HEK293 (cell line): ENCODE measurements around the gene CYTL1.

Source experiments
- CTCF ChIA-PET: fragments of 350-600 bp; formaldehyde crosslinking; extraction: SDS; loops from one replicate; lab custom pipeline; 2021; ENCODE audit warnings: antibody characterized with exemption; lab: Yijun Ruan, JAX
- POLR2A ChIA-PET: fragments of 300-600 bp; formaldehyde crosslinking; extraction: SDS; loops from one replicate; lab custom pipeline; 2020; ENCODE audit warnings: antibody characterized with exemption, inconsistent platforms; lab: Yijun Ruan, JAX
- H3K27ac ChIP-seq: fragments of 200-500 bp; sonication (Bioruptor generic); 2 replicates; pipeline ENCODE4 v1.5.1; 2014; ENCODE audit warnings: low read depth, low read length, control low read depth, inconsistent platforms; ENCODE audit errors: extremely low read depth
- H3K36me3 ChIP-seq, 2 experiments: fragments of 200-500 bp in 1 of 2; sonication (Bioruptor generic) in 1 of 2; 1 replicate in 1 of 2; 2 replicates in 1 of 2; pipeline ENCODE4 v1.5.1; 2014 to 2017; ENCODE audit warnings: inconsistent platforms in 2 of 2, low read length in 2 of 2; ENCODE audit not compliant: control insufficient read depth in 2 of 2, insufficient read depth in 1 of 2
- H3K4me1 ChIP-seq: fragments of 200-500 bp; sonication (Bioruptor generic); 2 replicates; pipeline ENCODE4 v1.5.1; 2014; ENCODE audit warnings: mild to moderate bottlenecking, low read length, inconsistent platforms; ENCODE audit not compliant: control insufficient read depth, insufficient read depth
- H3K4me3 ChIP-seq: 2 replicates; pipeline ENCODE4 v1.5.1; 2011; ENCODE audit warnings: low read depth, mild to moderate bottlenecking, control low read depth, low read length, moderate library complexity
- H3K9me3 ChIP-seq: fragments of 200-500 bp; sonication (Bioruptor generic); 2 replicates; pipeline ENCODE4 v1.5.1; 2014; ENCODE audit warnings: low read depth, low read length, inconsistent platforms; ENCODE audit not compliant: control insufficient read depth, insufficient read depth
- GLIS1 ChIP-seq: fragments of 450-650 bp; formaldehyde crosslinking; IDR thresholded peaks from 2 replicates; pipeline ENCODE4 v1.5.1; 2016; ENCODE audit warnings: missing biosample characterization, missing genetic modification characterization
- GLIS2 ChIP-seq: fragments of 450-650 bp; formaldehyde crosslinking; IDR thresholded peaks from 2 replicates; pipeline ENCODE4 v1.5.1; 2016; ENCODE audit warnings: missing biosample characterization, missing genetic modification characterization
- MYNN ChIP-seq: fragments of 450-650 bp; formaldehyde crosslinking; IDR thresholded peaks from 2 replicates; pipeline ENCODE4 v1.5.1; 2016; ENCODE audit warnings: missing biosample characterization, missing genetic modification characterization, borderline replicate concordance
- PRDM1 ChIP-seq: fragments of 450-650 bp; formaldehyde crosslinking; IDR thresholded peaks from 2 replicates; pipeline ENCODE4; 2016; ENCODE audit warnings: missing biosample characterization, missing genetic modification characterization
- PRDM2 ChIP-seq: fragments of 450-650 bp; formaldehyde crosslinking; IDR thresholded peaks from 2 replicates; pipeline ENCODE4 v1.5.1; 2016; ENCODE audit warnings: missing biosample characterization, missing genetic modification characterization, borderline replicate concordance
- SALL2 ChIP-seq: fragments of 450-650 bp; formaldehyde crosslinking; IDR thresholded peaks from 2 replicates; pipeline ENCODE4 v1.5.0; 2017; ENCODE audit warnings: missing biosample characterization, mild to moderate bottlenecking, missing genetic modification characterization, borderline replicate concordance
- ZBTB21 ChIP-seq: fragments of 450-650 bp; formaldehyde crosslinking; IDR thresholded peaks from 2 replicates; pipeline ENCODE4 v1.5.1; 2017; ENCODE audit warnings: missing biosample characterization, missing genetic modification characterization
- ZBTB7A ChIP-seq: fragments of 450-650 bp; formaldehyde crosslinking; IDR thresholded peaks from 2 replicates; pipeline ENCODE4 v1.5.1; 2016; ENCODE audit warnings: low read depth, missing biosample characterization, missing genetic modification characterization
- ZBTB8A ChIP-seq: fragments of 450-650 bp; formaldehyde crosslinking; IDR thresholded peaks from 2 replicates; pipeline ENCODE4 v1.5.1; 2016; ENCODE audit warnings: missing biosample characterization, missing genetic modification characterization
- ZNF132 ChIP-seq: fragments of 450-650 bp; formaldehyde crosslinking; IDR thresholded peaks from 2 replicates; pipeline ENCODE4 v1.5.1; 2017; ENCODE audit warnings: missing biosample characterization, missing genetic modification characterization, borderline replicate concordance
- ZNF175 ChIP-seq: fragments of 450-650 bp; formaldehyde crosslinking; IDR thresholded peaks from 2 replicates; pipeline ENCODE4 v1.5.1; 2016; ENCODE audit warnings: missing biosample characterization, missing genetic modification characterization
- ZNF221 ChIP-seq: fragments of 450-650 bp; formaldehyde crosslinking; IDR thresholded peaks from 2 replicates; pipeline ENCODE4 v1.5.1; 2017; ENCODE audit warnings: missing biosample characterization, missing genetic modification characterization, borderline replicate concordance
- ZNF24 ChIP-seq: fragments of 450-650 bp; formaldehyde crosslinking; IDR thresholded peaks from 2 replicates; pipeline ENCODE4 v1.5.1; 2016; ENCODE audit warnings: missing biosample characterization, missing genetic modification characterization
- ZNF266 ChIP-seq: fragments of 450-650 bp; formaldehyde crosslinking; IDR thresholded peaks from 2 replicates; pipeline ENCODE4 v1.5.1; 2016; ENCODE audit warnings: missing biosample characterization, missing genetic modification characterization, low read depth
- ZNF324 ChIP-seq: fragments of 450-650 bp; formaldehyde crosslinking; IDR thresholded peaks from 2 replicates; pipeline ENCODE4 v1.5.1; 2016; ENCODE audit warnings: missing biosample characterization, missing genetic modification characterization
- ZNF354C ChIP-seq: fragments of 450-650 bp; formaldehyde crosslinking; IDR thresholded peaks from 2 replicates; pipeline ENCODE4 v1.5.1; 2016; ENCODE audit warnings: missing biosample characterization, missing genetic modification characterization, low read depth, borderline replicate concordance
- ZNF473 ChIP-seq: fragments of 450-650 bp; formaldehyde crosslinking; IDR thresholded peaks from 2 replicates; pipeline ENCODE4 v1.5.1; 2017; ENCODE audit warnings: missing biosample characterization, missing genetic modification characterization
- ZNF549 ChIP-seq: fragments of 450-650 bp; IDR thresholded peaks from 2 replicates; pipeline ENCODE4 v1.5.1; 2018; ENCODE audit warnings: missing biosample characterization, missing genetic modification characterization, mild to moderate bottlenecking, inconsistent platforms, moderate library complexity
- ZNF558 ChIP-seq: fragments of 450-650 bp; formaldehyde crosslinking; IDR thresholded peaks from 2 replicates; pipeline ENCODE4 v1.5.1; 2016; ENCODE audit warnings: missing biosample characterization, missing genetic modification characterization
- ZNF585B ChIP-seq: fragments of 450-650 bp; formaldehyde crosslinking; IDR thresholded peaks from 2 replicates; pipeline ENCODE4 v1.5.1; 2016; ENCODE audit warnings: missing biosample characterization, missing genetic modification characterization
- ZNF624 ChIP-seq: fragments of 450-650 bp; formaldehyde crosslinking; IDR thresholded peaks from 2 replicates; pipeline ENCODE4 v1.5.1; 2017; ENCODE audit warnings: missing biosample characterization, missing genetic modification characterization
- ZNF660 ChIP-seq: fragments of 450-650 bp; IDR thresholded peaks from 2 replicates; pipeline ENCODE4 v1.5.1; 2018; ENCODE audit warnings: missing biosample characterization, mild to moderate bottlenecking, missing genetic modification characterization
- TF ChIP-seq, protein P1 (sequence below): sonication (generic); formaldehyde crosslinking; IDR thresholded peaks from 2 replicates; pipeline ENCODE4 v1.8.1; 2022; ENCODE audit warnings: mild to moderate bottlenecking, moderate library complexity, missing genetic modification reagents
- TF ChIP-seq, protein P2 (sequence below): fragments of 450-650 bp; formaldehyde crosslinking; IDR thresholded peaks from 2 replicates; pipeline ENCODE4 v1.5.1; 2016; ENCODE audit warnings: missing biosample characterization, missing genetic modification characterization

CYTL1 gene

GRCh38 chr4:5027346-5027745 lies 8.1 kb upstream of the CYTL1 start:
- no peaks in the 10 kb centered on the region for H3K36me3 ChIP-seq
- ChIA-PET CTCF (interaction anchor here (1.1 kb wide), 1 partner anchor 33 kb away, joined by 7 read pairs; no protein-coding TSS in a partner anchor), POLR2A (interaction anchor here (0.7 kb wide), 1 partner anchor 864 kb away, joined by 5 read pairs; no protein-coding TSS in a partner anchor)
- H3K4me1 ChIP-seq = no peaks in the 10 kb centered on the region
- TF ChIP-seq ZNF324 (tag by site-specific recombination) (no peak), ZNF660 (tag by site-specific recombination) (no peak), ZNF624 (tag by site-specific recombination) (no peak), ZNF549 (tag by site-specific recombination) (no peak), ZNF354C (tag by site-specific recombination) (no peak), ZNF175 (tag by site-specific recombination) (no peak), GLIS1 (tag by site-specific recombination) (no peak), ZNF558 (tag by site-specific recombination) (no peak), ZBTB7A (tag by site-specific recombination) (no peak), PRDM2 (tag by site-specific recombination) (no peak), ZNF24 (no peak), ZNF473 (no peak), PRDM1 (no peak), SALL2 (tag by site-specific recombination) (no peak)
- no peaks in the 10 kb centered on the region for H3K9me3 ChIP-seq
- no peak overlapping the region for H3K27ac ChIP-seq
- H3K4me3 ChIP-seq = no peak overlapping the region

DNA sequence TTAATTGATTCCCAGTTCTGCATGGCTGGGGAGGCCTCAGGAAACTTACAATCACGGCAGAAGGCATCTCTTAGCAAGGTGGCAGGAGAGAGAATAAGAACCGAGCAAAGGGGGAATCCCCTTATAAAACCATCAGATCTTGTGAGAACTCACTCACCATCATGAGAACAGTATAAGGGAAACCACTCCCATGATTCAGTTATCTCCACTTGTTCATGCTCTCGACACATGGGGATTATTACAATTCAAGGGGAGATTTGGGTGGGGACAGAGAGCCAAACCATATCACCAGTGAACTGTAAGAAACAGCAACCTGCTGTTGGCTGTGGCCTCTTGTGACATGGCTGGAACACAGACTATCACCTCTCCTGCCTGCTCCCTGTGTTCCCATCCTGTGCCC lies 7.1 kb upstream of the CYTL1 start:
- Histone ChIP-seq H3K36me3 (no peaks in the 10 kb centered on the region), H3K4me3 (no peak overlapping the region), H3K9me3 (no peaks in the 10 kb centered on the region), H3K4me1 (no peaks in the 10 kb centered on the region), H3K27ac (no peak overlapping the region)
- POLR2A ChIA-PET = no interaction called here
- no peak for TF ChIP-seq GLIS2 (tag by site-specific recombination)
- CTCF ChIA-PET = no interaction called here

GRCh38 chr4:5024673-5025072 lies 5.4 kb upstream of the CYTL1 start:
- no peak overlapping the region for H3K27ac ChIP-seq
- no peak overlapping the region for H3K4me3 ChIP-seq
- H3K9me3 ChIP-seq = no peaks in the 10 kb centered on the region
- ChIA-PET CTCF (interaction anchor here (0.5 to 0.6 kb wide), 2 partner anchors 9 to 1239 kb away, joined by 3 to 5 read pairs; no protein-coding TSS in a partner anchor), POLR2A (no interaction called here)
- H3K4me1 ChIP-seq = no peaks in the 10 kb centered on the region
- H3K36me3 ChIP-seq = no peaks in the 10 kb centered on the region
- TF ChIP-seq, protein P1, sequence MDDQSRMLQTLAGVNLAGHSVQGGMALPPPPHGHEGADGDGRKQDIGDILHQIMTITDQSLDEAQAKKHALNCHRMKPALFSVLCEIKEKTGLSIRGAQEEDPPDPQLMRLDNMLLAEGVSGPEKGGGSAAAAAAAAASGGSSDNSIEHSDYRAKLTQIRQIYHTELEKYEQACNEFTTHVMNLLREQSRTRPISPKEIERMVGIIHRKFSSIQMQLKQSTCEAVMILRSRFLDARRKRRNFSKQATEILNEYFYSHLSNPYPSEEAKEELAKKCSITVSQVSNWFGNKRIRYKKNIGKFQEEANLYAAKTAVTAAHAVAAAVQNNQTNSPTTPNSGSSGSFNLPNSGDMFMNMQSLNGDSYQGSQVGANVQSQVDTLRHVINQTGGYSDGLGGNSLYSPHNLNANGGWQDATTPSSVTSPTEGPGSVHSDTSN (CRISPR knock-in tag) = no peak
- TF ChIP-seq ZNF585B (no peak), MYNN (tag by site-specific recombination) (no peak), ZBTB21 (no peak), ZNF473 (no peak), ZNF266 (tag by site-specific recombination) (no peak), ZNF221 (no peak), ZNF354C (tag by site-specific recombination) (no peak), ZBTB8A (tag by site-specific recombination) (no peak), ZNF132 (tag by site-specific recombination) (no peak)
- TF ChIP-seq, protein P2, sequence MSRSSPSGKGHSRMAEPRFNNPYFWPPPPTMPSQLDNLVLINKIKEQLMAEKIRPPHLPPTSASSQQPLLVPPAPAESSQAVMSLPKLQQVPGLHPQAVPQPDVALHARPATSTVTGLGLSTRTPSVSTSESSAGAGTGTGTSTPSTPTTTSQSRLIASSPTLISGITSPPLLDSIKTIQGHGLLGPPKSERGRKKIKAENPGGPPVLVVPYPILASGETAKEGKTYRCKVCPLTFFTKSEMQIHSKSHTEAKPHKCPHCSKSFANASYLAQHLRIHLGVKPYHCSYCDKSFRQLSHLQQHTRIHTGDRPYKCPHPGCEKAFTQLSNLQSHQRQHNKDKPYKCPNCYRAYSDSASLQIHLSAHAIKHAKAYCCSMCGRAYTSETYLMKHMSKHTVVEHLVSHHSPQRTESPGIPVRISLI = no peak
